GM19351 (cell line): Measurements from ENCODE around the gene PSG11.
"Not testable (repeated sequence)": the region's sequence is repeated elsewhere in the genome, so short reads cannot be mapped to it uniquely, and the experiment has no call there.

ENCODE experiments used
- ATAC-seq: cut with Tn5 transposase; IDR thresholded peaks from one replicate; pipeline ENCODE4 v1.9.1; 2021; ENCODE audit warnings: mild to moderate bottlenecking, moderate library complexity; ENCODE audit not compliant: unreplicated experiment

PSG11 gene

GRCh38 chr19:43026369-43026768 lies at the start of gene PSG11:
Gene PSG11, minus strand, starts transcription at chr19:43026469. Its CDS starts 97 bp downstream, at chr19:43026372.
- ATAC-seq = not testable (repeated sequence)

- ATAC-seq = not testable (repeated sequence)
These were observed 36.1 kb upstream of the PSG11 start for GRCh38 chr19:43062418-43062817.

GRCh38 chr19:43061326-43061725 lies 35.1 kb upstream of the PSG11 start:
- ATAC-seq = not testable (repeated sequence)

- not testable (repeated sequence) for ATAC-seq
These were observed 34.0 kb upstream of the PSG11 start for GRCh38 chr19:43060254-43060653.

- not testable (repeated sequence) for ATAC-seq
These were observed 33.2 kb upstream of the PSG11 start for GRCh38 chr19:43059482-43059881.

- not testable (repeated sequence) for ATAC-seq
These were observed 32.2 kb upstream of the PSG11 start for GRCh38 chr19:43058440-43058839.

GRCh38 chr19:43047966-43048365 lies 21.7 kb upstream of the PSG11 start:
- ATAC-seq = not testable (repeated sequence)

- not testable (repeated sequence) for ATAC-seq
These were observed 20.3 kb upstream of the PSG11 start for GRCh38 chr19:43046578-43046977.

- ATAC-seq = not testable (repeated sequence)
These were observed 17.4 kb upstream of the PSG11 start for GRCh38 chr19:43043492-43044180.

GRCh38 chr19:43031645-43032044 lies 5.4 kb upstream of the PSG11 start:
- not testable (repeated sequence) for ATAC-seq

- no peak for ATAC-seq
These were observed 2.6 kb upstream of the PSG11 start for GRCh38 chr19:43028866-43029265.

GRCh38 chr19:43027985-43028384 lies 1.7 kb upstream of the PSG11 start:
- ATAC-seq = not testable (repeated sequence)

- ATAC-seq = not testable (repeated sequence)
These were observed 792 bp upstream of the PSG11 start for GRCh38 chr19:43027061-43027460.

- ATAC-seq = not testable (repeated sequence)
These were observed 4.2 kb downstream of the PSG11 start for GRCh38 chr19:43022098-43022497.

GRCh38 chr19:43021629-43022028 lies 4.6 kb downstream of the PSG11 start:
- not testable (repeated sequence) for ATAC-seq

- not testable (repeated sequence) for ATAC-seq
These were observed 6.7 kb downstream of the PSG11 start for GRCh38 chr19:43019588-43019987.

GRCh38 chr19:43005841-43006240 lies 20.4 kb downstream of the PSG11 start:
- not testable (repeated sequence) for ATAC-seq

GRCh38 chr19:43004846-43005245 lies 21.4 kb downstream of the PSG11 start:
- ATAC-seq = not testable (repeated sequence)

GRCh38 chr19:43003634-43004033 lies 22.6 kb downstream of the PSG11 start:
- not testable (repeated sequence) for ATAC-seq

GRCh38 chr19:43002948-43003347 lies 23.3 kb downstream of the PSG11 start:
- ATAC-seq = not testable (repeated sequence)

- not testable (repeated sequence) for ATAC-seq
These were observed 30.1 kb downstream of the PSG11 start for GRCh38 chr19:42996161-42996560.

GRCh38 chr19:42992029-42992604 lies 34.2 kb downstream of the PSG11 start:
- not testable (repeated sequence) for ATAC-seq
